WI38 (cell line): ENCODE data around the gene GTF2IRD1.
"Not testable (repeated sequence)": the region's sequence is repeated elsewhere in the genome, so short reads cannot be mapped to it uniquely, and the experiment has no call there.

ENCODE experiments used
- H3K4me3 ChIP-seq: 2 replicates; pipeline ENCODE4 v1.5.1; 2011; ENCODE audit warnings: low read depth, mild to moderate bottlenecking, control low read depth, low read length
- TF ChIP-seq, protein P1 (sequence below): IDR thresholded peaks from 2 replicates; pipeline ENCODE4 v1.5.1; 2012; ENCODE audit warnings: low read depth, mild to moderate bottlenecking, control low read depth, low read length

Gene GTF2IRD1

DNA sequence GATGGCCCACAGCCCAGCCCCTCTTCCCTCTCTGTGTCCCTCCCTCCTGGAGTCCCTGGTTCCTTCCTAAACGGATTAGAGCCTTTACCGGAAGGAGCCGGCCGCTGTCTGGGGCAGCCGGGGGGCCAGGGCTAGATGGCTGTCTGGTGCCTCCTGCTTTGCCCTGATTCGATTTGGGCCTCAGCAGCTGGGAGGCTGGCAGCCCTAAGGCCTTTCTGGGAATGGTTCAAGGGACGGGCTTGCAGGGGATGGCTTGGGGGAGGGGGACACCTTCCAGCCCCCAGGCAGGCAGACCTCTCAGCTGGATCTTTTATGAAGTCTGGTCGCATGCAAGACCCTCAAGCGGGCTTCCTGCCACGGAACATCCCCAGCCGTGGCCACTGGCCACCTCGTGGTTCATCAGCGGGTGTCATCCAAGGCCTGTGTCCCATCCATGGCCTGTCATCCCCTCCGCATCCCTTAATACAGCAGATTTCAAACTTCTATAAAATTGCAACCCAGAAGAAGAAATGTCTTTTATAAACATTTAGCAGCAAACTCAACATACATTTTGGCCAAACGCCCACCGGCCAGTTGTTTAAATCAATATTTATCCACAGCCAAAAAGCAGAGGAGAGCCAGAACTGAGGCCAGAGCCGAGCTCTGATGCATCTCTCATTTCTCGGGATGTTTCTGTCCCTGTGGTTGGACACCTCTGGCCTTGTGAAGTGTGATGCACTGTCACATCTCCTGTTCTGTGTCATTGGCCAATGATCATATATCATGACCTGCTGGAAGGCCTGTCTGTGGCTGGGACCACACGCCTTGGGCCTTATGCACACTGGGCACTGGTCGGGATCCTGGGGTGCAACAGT lies 52.0 kb downstream of the GTF2IRD1 start:
- TF ChIP-seq, protein P1, sequence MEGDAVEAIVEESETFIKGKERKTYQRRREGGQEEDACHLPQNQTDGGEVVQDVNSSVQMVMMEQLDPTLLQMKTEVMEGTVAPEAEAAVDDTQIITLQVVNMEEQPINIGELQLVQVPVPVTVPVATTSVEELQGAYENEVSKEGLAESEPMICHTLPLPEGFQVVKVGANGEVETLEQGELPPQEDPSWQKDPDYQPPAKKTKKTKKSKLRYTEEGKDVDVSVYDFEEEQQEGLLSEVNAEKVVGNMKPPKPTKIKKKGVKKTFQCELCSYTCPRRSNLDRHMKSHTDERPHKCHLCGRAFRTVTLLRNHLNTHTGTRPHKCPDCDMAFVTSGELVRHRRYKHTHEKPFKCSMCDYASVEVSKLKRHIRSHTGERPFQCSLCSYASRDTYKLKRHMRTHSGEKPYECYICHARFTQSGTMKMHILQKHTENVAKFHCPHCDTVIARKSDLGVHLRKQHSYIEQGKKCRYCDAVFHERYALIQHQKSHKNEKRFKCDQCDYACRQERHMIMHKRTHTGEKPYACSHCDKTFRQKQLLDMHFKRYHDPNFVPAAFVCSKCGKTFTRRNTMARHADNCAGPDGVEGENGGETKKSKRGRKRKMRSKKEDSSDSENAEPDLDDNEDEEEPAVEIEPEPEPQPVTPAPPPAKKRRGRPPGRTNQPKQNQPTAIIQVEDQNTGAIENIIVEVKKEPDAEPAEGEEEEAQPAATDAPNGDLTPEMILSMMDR: no peak

DNA sequence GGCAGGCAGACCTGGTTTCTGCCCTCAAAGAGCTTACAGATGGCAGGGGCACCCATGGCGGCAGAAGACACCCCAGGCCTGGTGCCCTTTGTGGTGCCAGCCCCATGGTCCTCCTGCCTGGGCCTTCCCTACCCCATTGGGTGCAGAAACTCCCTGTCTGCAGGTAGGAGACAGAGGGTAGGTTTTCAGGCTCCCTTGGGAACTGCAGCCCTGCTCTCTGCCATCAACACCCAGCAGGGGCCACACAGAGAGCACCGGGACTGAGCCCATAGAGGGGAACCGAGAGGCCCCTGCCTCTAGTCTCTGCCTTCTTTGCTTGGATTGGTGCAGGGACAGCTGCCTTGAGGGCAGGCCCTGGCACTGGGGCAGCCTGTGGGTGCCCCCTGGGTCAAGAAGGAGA lies 52.6 kb downstream of the GTF2IRD1 start:
- H3K4me3 ChIP-seq: no peak overlapping the region
- TF ChIP-seq, protein P1: no peak

More for the DNA sequence above, 52.0 kb downstream of the GTF2IRD1 start:
- no peak overlapping the region for H3K4me3 ChIP-seq

DNA sequence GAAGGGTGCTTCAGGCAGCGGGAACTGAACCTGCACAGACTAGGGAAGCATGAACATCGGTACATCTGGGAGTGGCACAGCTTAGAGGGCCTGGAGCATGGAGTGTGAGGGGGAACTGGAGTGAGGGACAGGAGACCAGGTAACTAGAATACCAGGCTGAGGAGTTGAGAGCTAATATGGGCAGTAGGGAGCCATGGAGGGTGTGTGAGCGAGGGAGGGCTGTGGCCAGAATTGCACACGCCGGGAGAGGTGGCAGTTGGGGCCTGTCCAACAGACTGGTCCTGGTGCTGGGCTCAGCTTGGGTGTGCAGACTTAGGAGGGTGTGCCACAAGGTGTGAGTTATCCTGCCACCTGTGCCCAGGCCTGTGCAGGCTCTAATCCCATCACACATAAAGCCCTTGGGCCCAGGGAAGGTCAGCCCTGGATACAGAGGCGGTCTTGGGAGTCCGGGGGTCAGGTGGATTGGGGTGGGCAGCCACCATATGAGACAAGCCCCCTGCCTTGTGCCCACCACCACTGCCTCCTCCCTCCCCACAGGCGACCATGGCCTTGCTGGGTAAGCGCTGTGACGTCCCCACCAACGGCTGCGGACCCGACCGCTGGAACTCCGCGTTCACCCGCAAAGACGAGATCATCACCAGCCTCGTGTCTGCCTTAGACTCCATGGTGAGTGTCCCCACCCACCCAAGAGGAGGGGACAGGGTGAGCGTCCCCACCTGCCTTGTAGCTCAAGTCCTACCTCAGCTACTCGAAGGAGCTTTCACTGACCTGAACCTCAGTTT lies 54.0 kb downstream of the GTF2IRD1 start:
- TF ChIP-seq, protein P1: no peak
- H3K4me3 ChIP-seq: no peak overlapping the region

DNA sequence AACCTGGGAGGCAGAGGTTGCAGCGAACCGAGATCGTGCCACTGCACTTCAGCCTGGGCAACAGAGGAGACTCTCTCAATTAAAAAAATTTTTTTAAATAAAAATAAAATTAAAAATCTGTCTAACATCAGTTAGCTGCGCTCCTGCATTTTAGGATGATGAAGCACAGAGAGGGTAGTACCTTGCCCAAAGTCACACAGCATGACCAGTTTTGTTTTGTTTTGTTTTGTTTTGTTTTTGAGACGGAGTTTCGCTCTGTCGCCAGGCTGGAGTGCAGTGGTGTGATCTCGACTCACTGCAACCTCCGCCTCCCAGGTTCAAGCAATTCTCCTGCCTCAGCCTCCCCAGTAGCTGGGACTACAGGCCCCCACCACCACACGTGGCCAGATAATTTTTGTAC lies 55.7 kb downstream of the GTF2IRD1 start:
- not testable (repeated sequence) for H3K4me3 ChIP-seq

DNA sequence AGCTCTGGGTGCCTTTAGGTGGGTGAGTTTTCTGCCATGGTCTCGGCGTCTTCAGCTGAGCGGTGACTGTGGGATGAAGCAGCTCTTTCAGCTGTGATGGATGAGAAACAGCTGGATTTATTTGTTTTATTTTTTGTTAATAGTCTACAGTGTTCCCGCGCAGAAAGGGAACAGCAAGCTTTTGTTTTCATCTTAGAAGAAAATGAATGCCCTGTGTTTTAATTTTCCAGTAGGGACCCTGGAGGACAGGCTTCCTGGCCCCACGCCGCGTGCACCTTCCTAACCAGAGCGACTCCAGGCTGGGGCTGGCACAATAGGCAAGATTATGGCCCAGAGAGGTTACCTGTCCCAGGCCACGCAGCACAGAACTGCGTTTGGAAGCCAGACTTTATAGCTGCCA lies 57.6 kb downstream of the GTF2IRD1 start:
- no peak overlapping the region for H3K4me3 ChIP-seq
- TF ChIP-seq, protein P1: no peak

DNA sequence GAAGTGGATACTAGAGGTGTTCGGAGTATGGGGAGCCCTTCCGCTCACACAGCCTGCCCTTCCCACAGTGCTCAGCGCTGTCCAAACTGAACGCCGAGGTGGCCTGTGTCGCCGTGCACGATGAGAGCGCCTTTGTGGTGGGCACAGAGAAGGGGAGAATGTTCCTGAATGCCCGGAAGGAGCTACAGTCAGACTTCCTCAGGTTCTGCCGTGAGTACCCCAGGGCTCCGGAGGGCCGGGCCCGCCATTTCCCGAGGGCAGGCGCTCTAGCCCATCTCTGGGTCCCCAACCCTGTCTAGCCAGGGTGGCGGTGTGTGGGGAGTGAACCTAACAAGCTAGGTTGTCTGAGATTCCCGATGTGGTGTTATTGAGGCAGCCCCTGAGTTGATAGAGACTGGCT lies 59.1 kb downstream of the GTF2IRD1 start:
- TF ChIP-seq, protein P1: no peak
- no peak overlapping the region for H3K4me3 ChIP-seq

DNA sequence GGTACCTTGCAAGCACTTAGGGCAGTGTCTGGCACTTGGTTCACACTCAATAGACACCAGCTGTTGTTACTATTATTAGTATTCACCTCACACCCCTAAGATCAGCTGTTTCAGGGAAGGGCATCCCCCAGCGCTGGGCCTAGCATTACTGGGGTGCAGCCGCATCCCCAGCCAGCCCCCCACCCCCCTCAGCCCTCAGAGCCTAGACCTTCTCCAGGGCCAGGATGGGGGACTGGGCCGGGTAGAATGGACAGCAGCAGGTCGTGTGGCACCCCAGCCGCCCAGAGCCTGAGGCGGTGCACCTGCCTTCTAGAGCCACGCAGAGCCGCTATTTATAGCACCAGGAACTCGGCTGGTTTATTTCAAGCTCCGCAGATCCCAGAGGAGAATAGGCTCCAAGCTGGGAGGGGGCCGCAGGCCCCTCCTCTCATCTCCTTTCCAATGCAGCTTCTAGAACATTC lies 60.5 kb downstream of the GTF2IRD1 start:
- no peak overlapping the region for H3K4me3 ChIP-seq

More for the DNA sequence above, 60.5 kb downstream of the GTF2IRD1 start:
- TF ChIP-seq, protein P1: no peak
